Lower leg skin (tissue), 3 donors: Measurements from ENCODE around the gene BTBD16.

ENCODE experiments used
- POLR2A ChIP-seq, 2 donors: fragments of 450-650 bp; IDR thresholded peaks; one replicate each; pipeline ENCODE4 v1.6.1; 2016 to 2017; ENCODE audit warnings: antibody characterized with exemption in 2 of 2, mild to moderate bottlenecking in 1 of 2, moderate library complexity in 1 of 2
- TF ChIP-seq, protein P1 (sequence below), 3 donors: fragments of 450-650 bp; IDR thresholded peaks; one replicate each; pipeline ENCODE4 v1.5.1; 2016; ENCODE audit warnings: antibody characterized with exemption in 3 of 3, mild to moderate bottlenecking in 3 of 3, moderate library complexity in 2 of 3

- TF ChIP-seq, protein P1, sequence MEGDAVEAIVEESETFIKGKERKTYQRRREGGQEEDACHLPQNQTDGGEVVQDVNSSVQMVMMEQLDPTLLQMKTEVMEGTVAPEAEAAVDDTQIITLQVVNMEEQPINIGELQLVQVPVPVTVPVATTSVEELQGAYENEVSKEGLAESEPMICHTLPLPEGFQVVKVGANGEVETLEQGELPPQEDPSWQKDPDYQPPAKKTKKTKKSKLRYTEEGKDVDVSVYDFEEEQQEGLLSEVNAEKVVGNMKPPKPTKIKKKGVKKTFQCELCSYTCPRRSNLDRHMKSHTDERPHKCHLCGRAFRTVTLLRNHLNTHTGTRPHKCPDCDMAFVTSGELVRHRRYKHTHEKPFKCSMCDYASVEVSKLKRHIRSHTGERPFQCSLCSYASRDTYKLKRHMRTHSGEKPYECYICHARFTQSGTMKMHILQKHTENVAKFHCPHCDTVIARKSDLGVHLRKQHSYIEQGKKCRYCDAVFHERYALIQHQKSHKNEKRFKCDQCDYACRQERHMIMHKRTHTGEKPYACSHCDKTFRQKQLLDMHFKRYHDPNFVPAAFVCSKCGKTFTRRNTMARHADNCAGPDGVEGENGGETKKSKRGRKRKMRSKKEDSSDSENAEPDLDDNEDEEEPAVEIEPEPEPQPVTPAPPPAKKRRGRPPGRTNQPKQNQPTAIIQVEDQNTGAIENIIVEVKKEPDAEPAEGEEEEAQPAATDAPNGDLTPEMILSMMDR (IDR thresholded peaks at IDR 0.05), result no peak
- TF ChIP-seq POLR2A (IDR thresholded peaks at IDR 0.05), result no peak
Measured at GRCh38 chr10:122303271-122304053, 32.4 kb downstream of the BTBD16 start.
